MCF 10A (cell line): ENCODE results near the gene CNBP. TPM values are rescaled to one million over a fixed set of nuclear protein-coding genes. Genes with fewer than 3 reads are reported as not detected.

Experiments
- BruUV-seq: library from RNA; stranded (reverse); fragments of 400-500 nt; replicated peaks from 2 replicates; lab custom pipeline; 2021; lab: Mats Ljungman, UMichigan
- CTCF ChIA-PET: fragments of 300-600 bp; sonication (Branson Sonifier 250); formaldehyde crosslinking; extraction: SDS; loops from one replicate; lab custom pipeline; 2021; ENCODE audit warnings: antibody characterized with exemption, inconsistent platforms; lab: Yijun Ruan, JAX
- POLR2A ChIA-PET: fragments of 300-600, 350-650 bp; sonication (Branson Sonifier 250); formaldehyde crosslinking; extraction: SDS; loops from one replicate; lab custom pipeline; 2020; ENCODE audit warnings: antibody characterized with exemption, inconsistent platforms; lab: Yijun Ruan, JAX
- DNase-seq: peaks from one replicate; pipeline ENCODE4 v3.0.0-alpha.2; 2018; ENCODE audit not compliant: unreplicated experiment
- H3K27ac Mint-ChIP-seq: one replicate; pipeline ENCODE4 v1.8.0; 2022; ENCODE audit warnings: mild to moderate bottlenecking, low read depth, mixed read lengths; ENCODE audit not compliant: unreplicated experiment
- H3K27me3 Mint-ChIP-seq: one replicate; pipeline ENCODE4 v1.8.0; 2022; ENCODE audit warnings: mixed read lengths; ENCODE audit not compliant: insufficient read depth, unreplicated experiment
- H3K36me3 Mint-ChIP-seq: one replicate; pipeline ENCODE4 v1.8.0; 2022; ENCODE audit warnings: mild to moderate bottlenecking, moderate library complexity, mixed read lengths; ENCODE audit not compliant: insufficient read depth, unreplicated experiment
- H3K4me1 Mint-ChIP-seq: one replicate; pipeline ENCODE4 v1.8.0; 2022; ENCODE audit warnings: mixed read lengths; ENCODE audit not compliant: insufficient read depth, unreplicated experiment
- H3K4me3 Mint-ChIP-seq: one replicate; pipeline ENCODE4 v1.8.0; 2022; ENCODE audit warnings: mild to moderate bottlenecking, moderate library complexity, mixed read lengths; ENCODE audit not compliant: unreplicated experiment
- H3K9me3 Mint-ChIP-seq: one replicate; pipeline ENCODE4 v1.8.0; 2022; ENCODE audit warnings: mixed read lengths; ENCODE audit not compliant: unreplicated experiment
- intact Hi-C: fragments of 100-400 bp; cut with micrococcal nuclease; formaldehyde crosslinking; loops from 2 replicates; pipeline ENCODE4 v1.14.1; 2022
- total RNA-seq: library from RNA; stranded (reverse); gene quantifications from 2 replicates; pipeline ENCODE4 v1.2.3, GENCODE V29; 2022
- TF ChIP-seq, protein P1 (sequence below): fragments of 200-600 bp; IDR thresholded peaks from one replicate; pipeline ENCODE4 v1.8.0; 2022; ENCODE audit warnings: antibody characterized with exemption, mild to moderate bottlenecking; ENCODE audit not compliant: unreplicated experiment

Gene CNBP
- total RNA-seq, 1 experiment from 2014 or later: 519 TPM

DNA sequence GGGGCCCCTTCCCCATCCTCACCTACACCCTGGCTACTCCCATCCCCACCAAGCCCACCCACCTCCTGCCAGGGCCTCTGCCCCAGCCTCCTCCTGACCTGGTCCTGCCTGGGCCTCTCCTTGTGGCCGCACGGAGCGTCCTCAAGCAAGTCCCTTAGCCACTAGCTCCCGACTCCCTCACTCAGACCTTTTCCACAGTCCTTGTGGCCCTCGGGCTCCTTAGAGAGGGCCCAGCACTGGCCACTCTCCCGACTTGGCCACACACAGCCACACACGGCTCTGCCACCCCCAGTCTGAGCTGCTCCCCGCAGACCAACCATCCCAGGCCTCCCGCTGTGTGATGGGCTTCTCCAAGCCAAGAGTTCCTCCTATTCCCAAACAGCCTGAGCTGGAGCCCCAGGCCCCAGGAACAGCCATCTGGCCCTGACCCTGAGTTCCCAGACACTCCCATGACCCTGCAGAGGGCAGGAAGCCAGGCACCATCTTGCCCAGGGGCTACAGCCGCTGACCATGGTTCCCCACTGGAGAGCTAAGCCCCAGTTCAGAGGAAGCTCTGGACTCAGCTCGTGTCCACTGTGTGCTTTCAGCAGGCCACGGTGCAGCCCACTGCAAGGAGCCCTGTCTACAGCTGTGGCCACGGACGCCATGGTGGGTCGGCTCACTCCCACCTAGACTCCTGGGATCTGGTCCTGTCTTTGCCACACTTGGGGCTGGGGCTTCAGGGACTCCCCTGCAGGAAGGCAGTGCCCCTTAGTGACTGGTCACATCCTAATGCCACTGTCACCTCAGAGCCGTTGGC lies 55.1 kb downstream of the CNBP start:
- Mint-ChIP-seq H3K27me3 (no peaks in the 10 kb centered on the region), H3K36me3 (peaks cover 64% of the 10 kb centered on the region), H3K9me3 (no peaks in the 10 kb centered on the region), H3K27ac (no peak overlapping the region), H3K4me1 (peaks cover 6% of the 10 kb centered on the region), H3K4me3 (no peak overlapping the region)
- TF ChIP-seq, protein P1, sequence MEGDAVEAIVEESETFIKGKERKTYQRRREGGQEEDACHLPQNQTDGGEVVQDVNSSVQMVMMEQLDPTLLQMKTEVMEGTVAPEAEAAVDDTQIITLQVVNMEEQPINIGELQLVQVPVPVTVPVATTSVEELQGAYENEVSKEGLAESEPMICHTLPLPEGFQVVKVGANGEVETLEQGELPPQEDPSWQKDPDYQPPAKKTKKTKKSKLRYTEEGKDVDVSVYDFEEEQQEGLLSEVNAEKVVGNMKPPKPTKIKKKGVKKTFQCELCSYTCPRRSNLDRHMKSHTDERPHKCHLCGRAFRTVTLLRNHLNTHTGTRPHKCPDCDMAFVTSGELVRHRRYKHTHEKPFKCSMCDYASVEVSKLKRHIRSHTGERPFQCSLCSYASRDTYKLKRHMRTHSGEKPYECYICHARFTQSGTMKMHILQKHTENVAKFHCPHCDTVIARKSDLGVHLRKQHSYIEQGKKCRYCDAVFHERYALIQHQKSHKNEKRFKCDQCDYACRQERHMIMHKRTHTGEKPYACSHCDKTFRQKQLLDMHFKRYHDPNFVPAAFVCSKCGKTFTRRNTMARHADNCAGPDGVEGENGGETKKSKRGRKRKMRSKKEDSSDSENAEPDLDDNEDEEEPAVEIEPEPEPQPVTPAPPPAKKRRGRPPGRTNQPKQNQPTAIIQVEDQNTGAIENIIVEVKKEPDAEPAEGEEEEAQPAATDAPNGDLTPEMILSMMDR: no peak
- BruUV-seq: no TSS peak
- intact Hi-C loops: no loop called here
- ChIA-PET CTCF (interaction anchor here (0.7 to 1.5 kb wide), 4 partner anchors 9 to 158 kb away, joined by 3 to 6 read pairs (median 4); no protein-coding TSS in a partner anchor), POLR2A (interaction anchor here (1.2 kb wide), 1 partner anchor 9 kb away, joined by 3 read pairs; no protein-coding TSS in a partner anchor)
- DNase-seq: no peak

DNA sequence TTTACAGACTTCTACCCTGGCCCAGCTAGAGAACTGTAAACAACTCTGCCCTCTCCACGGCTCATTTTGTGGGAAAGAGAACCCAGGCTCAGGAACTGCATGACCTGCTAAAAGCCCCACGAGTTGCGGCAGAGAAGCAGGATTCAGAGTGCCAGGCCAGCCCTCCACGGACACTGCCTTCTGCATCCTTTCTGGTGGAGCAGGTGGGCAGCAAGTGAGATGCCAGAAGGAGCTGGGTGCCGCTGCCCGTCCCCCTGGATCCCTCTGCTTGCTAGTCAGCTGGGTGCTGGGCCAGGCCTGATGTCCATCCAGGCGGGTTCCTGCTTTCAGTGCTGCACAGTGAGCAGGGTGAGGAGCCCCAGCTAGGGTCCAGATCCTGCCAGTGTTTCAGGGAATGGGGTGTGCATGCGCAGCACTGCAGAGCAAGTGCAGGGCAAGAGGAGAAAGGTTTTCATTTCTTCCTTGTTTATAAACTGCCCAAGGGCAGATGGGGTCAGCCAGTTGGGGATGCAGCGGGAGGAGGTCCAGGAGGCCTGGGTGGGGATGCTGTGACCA lies 56.9 kb downstream of the CNBP start:
- POLR2A ChIA-PET: interaction anchor here (1.1 kb wide), 1 partner anchor 15 kb away, joined by 4 read pairs; no protein-coding TSS in a partner anchor
- no peak for DNase-seq
- no TSS peak for BruUV-seq
- intact Hi-C loops: no loop called here
- Mint-ChIP-seq H3K27ac (no peak overlapping the region), H3K9me3 (no peaks in the 10 kb centered on the region), H3K27me3 (no peaks in the 10 kb centered on the region), H3K4me3 (no peak overlapping the region), H3K4me1 (peaks cover 14% of the 10 kb centered on the region), H3K36me3 (peaks cover 53% of the 10 kb centered on the region)
- CTCF ChIA-PET: interaction anchor here (0.9 to 1.0 kb wide), 2 partner anchors 73 to 156 kb away, joined by 3 to 4 read pairs; no protein-coding TSS in a partner anchor
- TF ChIP-seq, protein P1: no peak

DNA sequence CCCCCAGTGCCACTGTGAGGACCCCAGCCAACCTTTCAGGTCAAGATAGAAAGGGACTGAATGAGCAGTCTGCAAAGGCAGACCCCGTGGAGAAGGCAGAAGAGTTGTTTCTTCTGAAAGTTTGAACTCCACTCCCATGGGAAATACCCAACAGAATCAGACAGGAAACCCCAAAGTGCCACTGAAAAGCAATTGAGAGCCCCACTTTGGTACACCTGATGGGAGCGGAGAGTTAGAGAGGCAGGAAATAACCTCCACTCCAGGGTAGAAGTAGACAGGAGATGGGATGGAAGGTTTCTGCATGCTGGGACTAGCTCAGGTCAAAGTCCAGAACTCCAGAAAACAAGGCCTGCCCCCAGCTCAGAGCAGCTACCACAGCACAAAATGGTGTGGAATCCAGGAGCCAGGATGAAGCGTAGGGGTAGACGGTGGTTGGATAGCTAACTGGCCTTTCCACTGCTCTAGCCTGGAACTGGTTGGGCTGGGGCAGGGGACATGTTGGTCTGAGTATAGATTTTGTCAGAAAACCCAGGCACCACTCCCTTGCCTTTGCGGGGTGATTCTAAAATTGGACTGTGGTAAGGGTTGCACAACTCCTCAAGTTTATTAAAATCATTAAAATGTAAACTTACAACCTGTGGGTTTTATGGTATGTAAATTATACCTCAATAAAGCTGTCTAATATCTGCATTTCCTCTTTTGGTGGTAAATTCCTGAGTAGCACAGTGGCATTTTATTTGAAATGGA lies 60.2 kb downstream of the CNBP start:
- no peak overlapping the region for H3K4me3 Mint-ChIP-seq
- peaks cover 22% of the 10 kb centered on the region for H3K36me3 Mint-ChIP-seq
- DNase-seq: peak; percentile 35
- H3K27ac Mint-ChIP-seq: no peak overlapping the region
- ChIA-PET POLR2A (interaction anchor here (0.7 to 4.4 kb wide), 8 partner anchors 8 to 139 kb away, joined by 3 to 19 read pairs (median 3); no protein-coding TSS in a partner anchor), CTCF (interaction anchor here (0.7 to 7.4 kb wide), 6 partner anchors 12 to 153 kb away, joined by 3 to 67 read pairs (median 6); no protein-coding TSS in a partner anchor)
- TF ChIP-seq, protein P1: no peak
- peaks cover 26% of the 10 kb centered on the region for H3K4me1 Mint-ChIP-seq
- H3K27me3 Mint-ChIP-seq: no peaks in the 10 kb centered on the region
- BruUV-seq: no TSS peak
- H3K9me3 Mint-ChIP-seq: no peaks in the 10 kb centered on the region
- intact Hi-C loops: loop anchor here (5.0 kb wide), 1 partner anchor 124 kb away; the partner anchor contains the start of gene COPG1
